ENCODE data around the gene PREX1. TPM values are rescaled to one million over a fixed set of nuclear protein-coding genes. Genes with fewer than 3 reads are reported as not detected.

Gene PREX1
- total RNA-seq, 1 experiment from 2014 or later: 41.4 TPM

DNA sequence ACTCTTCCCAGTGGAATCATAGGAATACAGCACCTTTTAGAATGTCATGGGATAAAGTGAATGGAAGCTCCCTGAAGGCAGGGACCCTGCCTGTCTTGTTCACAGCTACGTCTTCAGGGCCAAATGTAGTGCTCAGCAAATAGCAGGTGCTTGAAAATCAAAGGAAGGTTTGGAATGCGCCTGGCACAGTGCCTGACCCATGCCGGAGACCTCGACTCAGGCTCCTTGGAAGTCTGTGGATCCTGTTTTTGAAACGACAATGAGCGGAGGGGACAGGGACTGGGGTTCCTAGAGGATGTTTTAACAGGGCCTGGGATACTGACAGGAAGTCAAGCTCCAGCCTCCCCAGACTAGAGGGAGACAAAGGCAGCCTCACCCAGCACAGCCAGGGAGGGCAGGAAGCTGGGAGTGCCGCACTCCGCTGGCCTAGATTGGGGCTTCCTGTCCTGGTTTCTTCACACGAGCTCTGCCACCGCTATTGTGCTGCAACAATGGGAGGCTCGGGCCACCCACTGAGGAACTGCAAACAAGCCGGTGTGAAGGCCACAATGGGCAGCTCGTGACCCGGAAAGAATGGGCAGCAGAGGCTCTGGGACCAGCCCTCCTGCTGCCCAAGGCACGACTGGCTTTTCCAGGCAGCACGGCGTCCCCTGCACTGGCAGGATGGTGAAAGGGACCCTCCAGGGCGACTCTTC, 76.7 kb downstream of the PREX1 start:
- in situ Hi-C loops (cut with HindIII; ENCODE audit: low pct_unique_long_range_greater_than_20kb, low sequenced_read_pairs): no loop called here
- no peak for DNase-seq (ENCODE audit: low read depth)

DNA sequence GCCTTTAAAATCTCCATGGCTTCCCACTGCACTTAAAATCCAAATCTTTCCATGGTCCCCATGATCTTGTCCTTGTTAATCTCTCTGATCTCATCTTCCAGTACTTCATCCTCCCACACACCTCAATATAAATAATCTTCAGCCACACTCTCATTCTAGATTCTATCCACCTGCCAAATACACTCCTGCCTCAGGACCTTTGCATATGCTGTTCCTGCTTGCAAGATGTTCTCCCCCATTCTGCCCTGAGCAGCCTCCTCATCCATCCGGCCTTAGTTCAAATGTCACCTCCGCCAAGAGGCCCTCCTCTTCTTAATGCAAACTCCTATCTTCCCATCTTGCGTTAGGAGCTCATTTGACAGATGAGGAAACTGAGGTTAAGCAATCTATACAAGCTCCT, 77.4 kb downstream of the PREX1 start:
- in situ Hi-C loops (cut with HindIII; ENCODE audit: low pct_unique_long_range_greater_than_20kb, low sequenced_read_pairs): no loop called here
- no peak for DNase-seq (ENCODE audit: low read depth)

DNA sequence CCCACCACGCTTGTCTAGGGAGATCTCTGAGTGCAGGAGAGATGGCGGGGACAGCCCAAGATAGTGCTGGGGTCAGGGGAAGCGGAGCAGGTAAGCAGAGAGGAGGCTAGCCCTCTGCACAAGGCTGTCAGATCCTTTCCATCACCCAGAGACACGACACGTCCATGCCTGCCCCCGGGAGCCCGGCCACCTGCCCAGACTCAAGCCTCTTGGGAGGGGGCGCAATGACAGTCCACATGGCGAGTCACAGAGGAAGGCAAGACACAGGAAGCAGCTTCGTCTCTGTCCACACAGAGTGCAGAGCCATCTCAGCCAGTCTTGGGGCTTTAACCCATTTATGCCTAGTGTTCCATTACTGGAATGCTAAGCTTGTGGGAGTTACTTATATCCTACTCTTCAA, 78.4 kb downstream of the PREX1 start:
- in situ Hi-C loops (cut with HindIII; ENCODE audit: low pct_unique_long_range_greater_than_20kb, low sequenced_read_pairs): no loop called here
- DNase-seq (ENCODE audit: low read depth): no peak

DNA sequence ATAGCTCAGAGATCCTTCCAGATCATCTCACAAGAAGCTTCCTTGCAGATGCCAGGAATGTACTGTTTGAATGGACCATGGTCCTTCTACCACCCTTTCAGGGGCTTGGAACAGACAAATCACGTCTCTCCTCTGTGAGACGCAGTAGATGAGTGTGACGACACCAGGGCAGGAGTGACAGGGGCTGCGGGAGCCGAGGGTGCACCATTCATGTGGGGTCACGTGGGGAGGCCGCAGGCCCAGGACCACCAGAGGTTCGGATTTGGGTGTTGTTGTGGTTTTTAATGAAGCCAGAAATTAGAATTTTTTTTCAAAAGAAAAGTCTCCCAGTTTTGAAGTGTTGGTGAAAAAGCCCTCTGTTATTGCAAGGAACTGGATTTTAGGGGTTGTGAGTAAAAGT, 79.2 kb downstream of the PREX1 start:
- in situ Hi-C loops (cut with HindIII; ENCODE audit: low pct_unique_long_range_greater_than_20kb, low sequenced_read_pairs): no loop called here
- no peak for DNase-seq (ENCODE audit: low read depth)

DNA sequence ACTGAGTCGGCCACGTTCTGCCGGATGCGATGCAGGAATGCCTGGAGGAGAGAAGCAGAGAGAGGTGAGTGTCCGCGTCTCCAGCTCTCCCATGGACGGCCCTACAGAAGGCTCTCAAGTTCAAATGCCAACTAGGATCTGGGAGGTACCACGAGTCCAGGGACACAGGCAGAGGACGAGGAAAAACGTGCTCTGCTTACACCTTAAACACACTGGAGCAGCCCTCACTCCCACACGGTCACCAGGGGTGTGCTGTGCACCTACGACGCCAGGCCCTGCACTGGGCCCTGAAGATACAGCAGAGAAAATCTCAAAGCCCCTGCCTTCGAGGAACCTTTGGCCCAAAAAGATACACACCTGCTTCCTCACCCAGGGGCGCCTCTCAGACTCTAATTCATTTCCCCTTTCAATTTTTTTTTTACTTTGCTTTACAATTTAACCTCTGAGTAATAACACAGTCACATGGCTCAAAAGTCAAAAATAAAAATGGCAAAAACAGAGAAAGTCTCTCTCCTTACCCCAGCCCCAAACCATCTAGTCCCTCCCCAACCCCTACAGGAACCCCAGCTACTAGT, 79.9 kb downstream of the PREX1 start:
- no peak for DNase-seq (ENCODE audit: low read depth)
- in situ Hi-C loops (cut with HindIII; ENCODE audit: low pct_unique_long_range_greater_than_20kb, low sequenced_read_pairs): no loop called here

DNA sequence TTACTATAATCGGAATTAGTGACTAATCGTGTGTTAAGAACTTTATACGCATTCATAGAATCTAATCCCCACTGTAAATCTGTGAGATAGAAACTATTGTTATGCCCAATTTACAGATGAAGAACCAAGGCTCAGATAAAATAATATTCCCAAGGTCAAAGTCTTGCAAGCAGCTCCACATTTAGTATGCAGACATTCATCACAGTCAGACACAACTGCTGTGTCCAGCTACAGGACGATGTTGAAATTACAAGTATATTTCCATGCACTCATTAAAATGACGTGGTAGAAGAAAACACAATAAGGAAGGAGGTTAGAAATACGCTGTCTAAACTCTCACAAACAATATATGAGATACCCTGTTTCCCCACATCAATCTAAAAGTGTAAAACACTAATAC, 82.5 kb downstream of the PREX1 start:
- in situ Hi-C loops (cut with HindIII; ENCODE audit: low pct_unique_long_range_greater_than_20kb, low sequenced_read_pairs): no loop called here
- no peak for DNase-seq (ENCODE audit: low read depth)

DNA sequence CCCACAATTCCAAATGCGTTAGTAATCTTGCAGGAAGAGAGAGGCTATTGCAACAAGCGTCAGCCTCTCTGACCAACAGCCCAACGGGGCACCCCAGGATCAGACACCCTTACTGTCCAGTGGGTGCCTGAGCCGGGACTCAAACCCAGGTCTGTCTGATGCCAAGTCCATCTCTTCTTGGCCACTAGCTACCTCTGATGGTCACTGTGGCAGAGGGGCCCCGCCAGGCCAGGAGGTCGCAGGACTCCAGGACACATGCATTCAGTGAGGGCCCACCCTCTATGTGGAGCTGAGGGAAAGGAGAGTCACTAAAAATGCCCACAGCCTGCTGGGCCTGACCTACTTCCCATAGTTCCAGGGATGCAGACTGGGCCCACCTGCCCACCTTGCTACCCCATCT, 83.3 kb downstream of the PREX1 start:
- no peak for DNase-seq (ENCODE audit: low read depth)
- in situ Hi-C loops (cut with HindIII; ENCODE audit: low pct_unique_long_range_greater_than_20kb, low sequenced_read_pairs): no loop called here

DNA sequence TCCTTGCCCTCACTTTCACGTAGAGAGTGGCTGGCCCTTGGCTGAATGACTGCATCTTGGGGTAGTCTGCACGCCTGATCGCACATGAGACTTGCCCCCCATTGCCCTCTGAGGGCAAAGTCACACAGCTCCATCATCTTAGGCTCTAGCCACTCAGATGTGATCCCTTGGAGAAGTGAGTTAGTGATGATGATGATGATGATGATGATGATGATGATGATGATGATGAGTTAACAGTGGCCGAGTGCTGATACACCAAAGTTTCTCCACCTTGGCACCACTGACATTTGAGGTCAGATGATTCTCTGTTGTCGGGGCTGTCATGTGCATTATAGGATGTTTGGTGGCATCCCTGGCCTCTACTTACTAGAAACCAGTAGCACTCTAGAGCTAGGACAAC, 84.0 kb downstream of the PREX1 start:
- no peak for DNase-seq (ENCODE audit: low read depth)
- in situ Hi-C loops (cut with HindIII; ENCODE audit: low pct_unique_long_range_greater_than_20kb, low sequenced_read_pairs): no loop called here

DNA sequence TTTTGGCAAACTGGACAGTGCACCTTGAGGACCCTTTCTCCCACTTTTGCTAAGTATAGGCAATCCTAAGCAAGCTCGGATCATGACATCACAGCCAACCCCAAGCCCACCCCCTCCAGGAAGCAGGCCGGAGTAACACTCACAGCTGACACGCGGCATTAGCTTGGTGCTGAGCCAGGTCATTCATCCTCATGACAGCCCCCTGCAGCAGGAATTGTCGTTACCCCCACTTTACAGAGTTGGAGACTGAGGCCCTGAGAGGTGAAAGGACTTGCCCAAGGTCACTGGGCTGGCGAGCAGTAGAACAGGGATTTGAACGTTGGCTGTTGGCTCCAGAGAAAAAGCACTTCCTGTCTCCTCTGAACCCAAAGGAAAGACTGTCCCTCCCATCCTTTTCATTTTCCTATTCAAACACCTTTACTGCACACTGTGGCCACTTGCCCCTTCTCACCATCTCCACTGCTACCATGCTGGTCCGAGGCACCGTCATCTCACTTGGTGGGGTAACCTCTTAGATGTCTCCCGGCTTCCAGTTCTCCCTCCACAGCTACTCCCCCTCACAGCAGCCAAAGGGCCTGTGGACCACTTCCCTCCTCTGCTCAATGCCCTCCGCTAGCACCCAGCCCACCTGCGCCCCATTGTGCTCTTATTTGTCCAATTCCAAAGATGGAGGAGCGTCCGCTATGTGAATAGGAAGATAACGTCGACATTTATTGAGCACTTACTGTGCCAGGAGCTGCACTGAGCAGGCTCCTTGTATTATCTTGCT, 84.7 kb downstream of the PREX1 start:
- in situ Hi-C loops (cut with HindIII; ENCODE audit: low pct_unique_long_range_greater_than_20kb, low sequenced_read_pairs): no loop called here
- DNase-seq (ENCODE audit: low read depth): no peak

DNA sequence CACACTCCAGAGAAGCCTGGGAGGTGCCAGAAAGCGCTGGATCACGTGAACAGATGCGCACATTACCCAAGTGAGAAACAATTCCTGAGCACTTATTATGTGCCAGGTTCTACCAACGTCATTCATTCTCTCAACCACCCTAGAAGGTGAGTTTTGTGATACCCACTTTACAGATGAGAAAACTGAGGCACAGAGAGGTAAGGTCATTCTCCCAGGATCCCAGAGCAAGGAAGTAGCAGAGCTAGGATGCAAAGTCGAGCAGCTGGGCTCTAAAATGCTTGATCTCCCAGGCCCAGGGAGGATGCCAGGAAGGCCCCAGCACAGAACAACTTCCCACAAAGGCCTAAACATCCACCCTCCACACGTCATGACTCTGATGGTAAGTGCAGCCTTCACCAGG, 85.6 kb downstream of the PREX1 start:
- DNase-seq (ENCODE audit: low read depth): no peak
- in situ Hi-C loops (cut with HindIII; ENCODE audit: low pct_unique_long_range_greater_than_20kb, low sequenced_read_pairs): no loop called here

DNA sequence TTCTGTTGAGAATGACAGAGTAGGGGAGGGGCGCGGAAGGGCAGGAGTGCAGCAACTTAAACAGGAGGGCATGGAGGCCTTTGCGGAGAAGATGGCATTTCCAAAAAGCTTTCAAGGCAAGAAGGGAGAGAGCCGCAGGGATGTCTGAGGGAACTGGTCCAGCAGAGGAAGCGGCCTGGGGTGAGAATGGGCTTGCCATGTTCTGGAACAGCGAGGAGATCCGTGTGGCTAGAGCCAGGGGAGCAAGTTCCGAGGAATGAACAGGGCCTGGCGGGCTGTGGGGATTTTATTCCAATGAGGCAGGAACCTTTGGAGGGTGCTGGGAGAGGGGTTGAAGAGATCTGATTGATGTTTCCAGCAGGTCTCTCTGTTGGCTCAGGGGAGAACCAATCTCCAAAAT, 86.1 kb downstream of the PREX1 start:
- in situ Hi-C loops (cut with HindIII; ENCODE audit: low pct_unique_long_range_greater_than_20kb, low sequenced_read_pairs): no loop called here
- no peak for DNase-seq (ENCODE audit: low read depth)

DNA sequence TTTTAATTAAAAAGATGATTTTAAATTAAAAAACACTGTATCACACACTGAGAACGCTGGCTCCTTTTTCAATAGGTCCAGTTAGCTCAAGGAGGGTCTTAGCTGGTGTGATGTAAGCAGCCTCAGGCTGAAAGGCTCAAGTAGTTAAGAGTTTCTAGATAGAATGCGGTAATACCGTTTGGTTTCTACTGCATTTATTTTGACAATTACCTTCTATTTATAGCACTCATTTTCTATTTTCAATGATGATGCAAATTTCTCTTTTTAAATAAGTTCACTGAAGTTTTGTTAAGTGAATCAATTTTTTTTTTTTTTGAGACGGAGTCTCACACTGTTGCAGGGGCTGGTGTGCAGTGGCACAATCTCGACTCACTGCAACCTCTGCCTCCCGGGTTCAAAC, 87.1 kb downstream of the PREX1 start:
- in situ Hi-C loops (cut with HindIII; ENCODE audit: low pct_unique_long_range_greater_than_20kb, low sequenced_read_pairs): no loop called here
- DNase-seq (ENCODE audit: low read depth): no peak

DNA sequence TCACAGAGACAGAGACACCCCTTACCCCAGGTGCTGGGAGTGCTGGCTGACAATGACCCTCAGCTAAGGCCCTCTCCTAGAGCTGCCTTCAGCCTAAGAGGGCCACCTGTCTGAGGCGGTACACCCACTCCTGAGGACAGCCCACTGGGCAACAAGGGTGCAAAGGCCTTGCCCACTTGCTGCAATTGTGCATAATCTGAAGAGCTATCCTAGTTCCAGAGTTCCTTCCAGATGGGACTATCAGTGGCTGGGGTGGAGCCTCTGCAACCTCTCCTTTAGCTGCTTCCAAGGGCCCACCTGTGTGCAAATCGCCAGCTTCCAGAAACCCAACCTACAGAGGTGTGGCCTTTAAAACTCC, 87.5 kb downstream of the PREX1 start:
- no peak for DNase-seq (ENCODE audit: low read depth)
- in situ Hi-C loops (cut with HindIII; ENCODE audit: low pct_unique_long_range_greater_than_20kb, low sequenced_read_pairs): no loop called here

DNA sequence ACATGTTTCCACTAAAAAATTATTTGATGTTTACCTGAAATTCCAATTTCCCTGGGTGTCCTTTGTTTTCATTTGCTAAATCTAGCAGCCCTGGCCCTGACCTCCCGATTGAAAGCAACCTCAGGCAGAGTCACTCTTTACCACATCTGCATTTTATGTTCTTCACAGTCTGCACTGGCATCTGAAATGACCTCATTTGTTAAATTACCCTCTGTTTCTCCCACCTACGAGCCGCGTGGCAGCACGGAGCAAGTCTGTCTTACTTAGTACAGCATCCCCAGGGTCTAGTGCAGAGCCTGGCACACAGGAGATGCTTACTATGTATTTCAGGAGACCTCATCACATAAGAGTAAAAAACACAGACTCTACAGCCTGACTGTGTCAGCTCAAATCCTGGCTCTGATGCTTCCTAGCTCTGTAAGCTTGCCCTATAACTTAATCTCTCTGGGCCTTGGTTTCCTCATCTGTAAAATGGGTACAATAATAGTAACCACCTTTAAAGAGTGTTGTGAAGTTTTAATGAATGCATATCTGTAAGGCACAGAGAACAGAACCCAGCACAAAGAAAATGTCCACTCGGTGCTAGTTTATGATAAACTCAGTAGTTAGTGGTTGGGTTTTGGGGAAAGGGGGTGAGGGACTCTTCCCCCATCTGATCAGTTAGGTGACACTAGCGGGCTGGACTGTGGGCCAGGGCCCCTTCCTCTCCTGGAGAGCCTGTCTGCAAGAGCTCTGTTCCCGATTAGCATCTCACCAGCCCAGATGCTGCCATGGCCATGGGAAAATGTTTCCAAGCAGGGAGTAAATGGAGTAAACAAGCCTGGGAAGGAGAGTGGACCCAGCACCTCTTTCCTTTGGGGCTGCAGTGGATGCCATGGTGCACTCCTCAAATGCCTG, 88.2 kb downstream of the PREX1 start:
- in situ Hi-C loops (cut with HindIII; ENCODE audit: low pct_unique_long_range_greater_than_20kb, low sequenced_read_pairs): no loop called here
- DNase-seq (ENCODE audit: low read depth): no peak

DNA sequence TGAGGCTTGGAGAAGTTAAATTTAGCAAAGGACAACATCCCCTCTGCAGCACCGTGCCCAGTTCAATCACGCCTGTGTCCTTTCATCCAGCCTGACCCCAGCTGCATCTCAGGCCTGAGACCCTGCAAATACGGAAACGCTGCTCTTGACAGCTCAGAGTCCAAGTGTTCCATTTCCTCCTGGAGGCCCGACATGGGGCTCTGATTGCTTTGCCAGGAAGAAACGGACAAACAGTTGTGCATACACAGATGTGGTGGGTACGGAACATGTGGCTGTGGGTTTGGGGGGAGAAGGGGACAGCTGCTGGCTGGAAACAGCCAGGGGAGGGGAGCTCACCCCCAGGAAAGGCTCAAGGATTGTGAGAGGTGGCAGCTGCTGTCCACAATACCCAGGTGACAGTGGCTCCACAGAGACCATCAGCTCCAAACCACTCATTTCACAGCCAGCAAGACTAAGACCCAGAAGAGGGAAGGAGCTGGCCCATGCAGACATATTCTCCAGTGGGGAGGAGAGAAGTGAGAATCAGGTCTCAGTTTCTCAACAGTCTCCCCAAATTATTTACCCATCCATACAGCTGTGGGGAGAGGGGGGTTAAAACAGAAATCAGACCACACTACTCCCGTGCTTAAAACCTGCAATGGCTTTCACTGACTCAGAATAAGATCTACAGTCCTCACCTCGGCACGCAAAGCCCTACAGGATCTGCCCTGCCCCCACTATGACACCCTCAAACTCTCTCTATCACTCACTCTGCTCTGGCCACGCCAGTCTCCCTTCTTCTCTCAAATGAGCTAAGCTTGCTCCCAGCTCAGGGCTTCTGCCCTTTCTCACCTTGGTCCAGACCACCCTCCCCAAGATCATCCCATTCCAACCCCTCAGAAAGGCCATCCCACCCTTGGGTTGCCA, 89.1 kb downstream of the PREX1 start:
- in situ Hi-C loops (cut with HindIII; ENCODE audit: low pct_unique_long_range_greater_than_20kb, low sequenced_read_pairs): no loop called here

DNA sequence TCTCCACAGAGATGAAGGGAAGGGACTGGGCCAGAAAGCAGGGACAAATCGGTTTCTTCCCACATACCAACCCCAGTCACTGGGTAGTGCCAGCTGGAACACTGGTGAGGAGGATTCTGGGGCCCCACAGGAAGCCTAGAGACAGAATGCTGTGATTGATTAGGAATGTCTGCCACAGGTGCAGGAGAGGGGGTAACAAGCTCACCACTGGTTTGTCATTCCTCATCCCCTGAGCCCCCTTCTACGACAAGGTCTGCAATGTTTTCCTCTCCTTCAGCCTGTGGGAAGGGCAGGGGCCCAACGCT, 89.8 kb downstream of the PREX1 start:
- in situ Hi-C loops (cut with HindIII; ENCODE audit: low pct_unique_long_range_greater_than_20kb, low sequenced_read_pairs): no loop called here
- no peak for DNase-seq (ENCODE audit: low read depth)

More for the DNA sequence above, 89.1 kb downstream of the PREX1 start:
- no peak for DNase-seq (ENCODE audit: low read depth)

DNA sequence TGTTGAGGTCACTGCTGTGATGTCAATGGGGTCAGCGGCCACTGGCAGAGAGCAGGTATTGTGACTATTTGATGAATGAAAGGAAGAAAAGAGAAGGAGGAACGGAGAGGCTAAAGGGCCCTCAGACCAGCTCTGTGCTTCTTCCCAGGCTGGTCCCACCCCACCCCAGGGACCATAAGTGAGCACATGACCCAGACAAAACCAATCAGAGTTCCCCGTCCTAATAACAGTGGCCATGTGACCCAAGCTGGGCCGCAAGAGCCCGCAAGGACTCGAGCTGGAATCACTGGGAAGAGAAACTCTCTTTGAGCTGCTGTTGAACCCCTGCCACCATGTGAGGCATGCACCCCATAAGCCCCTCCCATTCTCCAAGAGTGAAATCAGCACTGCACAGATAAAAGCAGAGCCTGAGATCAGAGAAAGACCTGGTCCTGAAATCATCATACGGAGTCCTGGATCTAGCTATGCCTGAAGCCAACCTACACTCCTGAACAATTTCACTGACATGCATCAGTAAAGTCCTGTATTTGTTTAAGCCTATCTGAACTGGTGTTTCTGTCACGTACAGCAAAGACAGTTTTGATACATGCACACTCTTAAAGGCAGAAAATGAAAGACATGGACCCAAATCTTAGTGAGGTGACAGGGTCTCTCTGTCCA, 90.2 kb downstream of the PREX1 start:
- in situ Hi-C loops (cut with HindIII; ENCODE audit: low pct_unique_long_range_greater_than_20kb, low sequenced_read_pairs): no loop called here

DNA sequence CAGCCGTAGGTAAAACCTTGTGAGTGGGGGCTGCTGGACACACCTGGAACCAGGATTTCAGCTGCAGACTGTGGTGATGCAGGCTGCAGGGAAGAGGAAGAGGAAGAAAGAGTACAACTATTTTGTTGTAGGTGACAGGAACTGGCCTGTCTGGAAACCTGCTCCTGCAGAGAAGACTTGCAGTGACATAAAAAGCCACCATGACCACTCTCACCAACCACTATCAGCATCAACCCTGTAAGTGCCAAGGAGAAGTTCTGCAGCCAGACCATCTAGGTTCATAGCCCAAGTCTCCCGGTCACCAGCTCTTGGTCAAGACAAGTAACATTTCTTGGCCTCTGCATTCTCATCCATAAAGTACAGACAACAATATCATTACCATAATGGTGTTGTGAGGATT, 91.2 kb downstream of the PREX1 start:
- DNase-seq (ENCODE audit: low read depth): no peak
- in situ Hi-C loops (cut with HindIII; ENCODE audit: low pct_unique_long_range_greater_than_20kb, low sequenced_read_pairs): no loop called here

More for the DNA sequence above, 90.2 kb downstream of the PREX1 start:
- no peak for DNase-seq (ENCODE audit: low read depth)
